Measurements from ENCODE around the gene TCTN1. TPM values are rescaled to one million over a fixed set of nuclear protein-coding genes. Genes with fewer than 3 reads are reported as not detected.

Gene TCTN1
- total RNA-seq, 1 experiment from 2014 or later = 11.1 TPM

DNA sequence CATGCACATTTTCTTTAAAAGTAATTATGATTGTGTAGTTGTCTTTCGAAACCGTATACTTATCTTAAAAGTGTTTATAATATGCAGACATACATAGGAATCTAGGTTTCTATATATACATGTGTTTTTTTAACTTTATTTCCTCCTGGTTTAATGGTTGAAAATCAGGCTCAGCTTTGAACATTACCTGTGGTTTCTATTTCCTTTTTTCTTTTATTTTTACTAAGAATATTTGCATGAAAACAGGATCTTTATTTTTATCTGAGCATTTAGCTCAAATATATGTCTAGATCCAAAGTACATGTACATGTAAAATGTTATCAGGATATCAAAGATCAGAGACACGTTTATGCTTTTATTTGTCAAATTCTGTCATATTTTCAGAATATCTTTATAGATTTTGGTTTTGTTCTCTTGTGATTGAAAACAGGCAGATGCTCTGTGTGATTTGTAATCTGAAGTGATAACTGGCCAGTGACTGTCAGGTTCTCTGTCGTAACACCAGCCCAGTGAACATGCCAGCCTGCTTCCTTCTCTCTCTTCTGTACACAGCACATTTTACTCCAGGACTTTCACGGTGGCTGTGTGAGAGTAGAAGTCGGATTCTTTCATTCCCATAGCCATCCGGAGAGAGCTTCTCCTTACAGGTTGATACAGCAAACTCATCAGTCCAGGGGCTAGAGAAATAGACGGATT lies 13.7 kb downstream of the TCTN1 start:
- no peaks in the 10 kb centered on the region for H3K79me1 ChIP-seq (ENCODE audit: insufficient read depth, low read depth, low read length, poor library complexity, severe bottlenecking)
- H3K4me3 Mint-ChIP-seq = no peak overlapping the region
- H2BK12ac ChIP-seq (ENCODE audit: insufficient read length, low read depth, low read length) = no peak overlapping the region
- no peaks in the 10 kb centered on the region for H3K27me3 ChIP-seq (ENCODE audit: insufficient read depth, low read length)
- no peaks in the 10 kb centered on the region for H3K9me3 ChIP-seq (ENCODE audit: control insufficient read depth, low read depth, low read length)
- H3K9ac ChIP-seq (ENCODE audit: extremely low read depth, insufficient read length, low read length) = no peak overlapping the region
- H2BK120ac ChIP-seq (ENCODE audit: low read depth, low read length, poor library complexity, severe bottlenecking) = no peak overlapping the region
- no peak overlapping the region for H3K56ac ChIP-seq (ENCODE audit: insufficient read length, low read depth, low read length)
- no peak overlapping the region for H3K4me2 ChIP-seq (ENCODE audit: insufficient read depth, insufficient read length, low read length)
- no peak overlapping the region for H3K14ac ChIP-seq (ENCODE audit: insufficient read depth, low read length)
- no peaks in the 10 kb centered on the region; the same call in 1 of the 2 replicates for H3K27me3 Mint-ChIP-seq (ENCODE audit: low read depth)
- H2BK15ac ChIP-seq (ENCODE audit: low read depth, low read length) = no peak overlapping the region
- no peak overlapping the region for H4K91ac ChIP-seq (ENCODE audit: insufficient read length, low read depth, low read length)
- TF ChIP-seq, protein P1, sequence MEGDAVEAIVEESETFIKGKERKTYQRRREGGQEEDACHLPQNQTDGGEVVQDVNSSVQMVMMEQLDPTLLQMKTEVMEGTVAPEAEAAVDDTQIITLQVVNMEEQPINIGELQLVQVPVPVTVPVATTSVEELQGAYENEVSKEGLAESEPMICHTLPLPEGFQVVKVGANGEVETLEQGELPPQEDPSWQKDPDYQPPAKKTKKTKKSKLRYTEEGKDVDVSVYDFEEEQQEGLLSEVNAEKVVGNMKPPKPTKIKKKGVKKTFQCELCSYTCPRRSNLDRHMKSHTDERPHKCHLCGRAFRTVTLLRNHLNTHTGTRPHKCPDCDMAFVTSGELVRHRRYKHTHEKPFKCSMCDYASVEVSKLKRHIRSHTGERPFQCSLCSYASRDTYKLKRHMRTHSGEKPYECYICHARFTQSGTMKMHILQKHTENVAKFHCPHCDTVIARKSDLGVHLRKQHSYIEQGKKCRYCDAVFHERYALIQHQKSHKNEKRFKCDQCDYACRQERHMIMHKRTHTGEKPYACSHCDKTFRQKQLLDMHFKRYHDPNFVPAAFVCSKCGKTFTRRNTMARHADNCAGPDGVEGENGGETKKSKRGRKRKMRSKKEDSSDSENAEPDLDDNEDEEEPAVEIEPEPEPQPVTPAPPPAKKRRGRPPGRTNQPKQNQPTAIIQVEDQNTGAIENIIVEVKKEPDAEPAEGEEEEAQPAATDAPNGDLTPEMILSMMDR (conservative IDR thresholded peaks at IDR 0.05) = no peak
- no peak overlapping the region for H2BK20ac ChIP-seq (ENCODE audit: low read depth, low read length, poor library complexity, severe bottlenecking)
- H3K27ac Mint-ChIP-seq = no peak overlapping the region
- no peaks in the 10 kb centered on the region for H3K4me1 Mint-ChIP-seq
- no peaks in the 10 kb centered on the region for H3K79me2 ChIP-seq (ENCODE audit: insufficient read depth, low read length)
- no CpG with 5 or more reads among the region's 8 CpGs for WGBS (ENCODE audit: extremely low coverage, insufficient read length, low lambda C conversion rate)
- no peaks in the 10 kb centered on the region for H3K23me2 ChIP-seq (ENCODE audit: insufficient read length, low read depth, low read length, poor library complexity, severe bottlenecking)
- H3K36me3 Mint-ChIP-seq (ENCODE audit: insufficient read depth in 1 of 3, low read depth in 3 of 3) = no peaks in the 10 kb centered on the region; a peak in 1 of 7 replicates
- H3K4me1 ChIP-seq (ENCODE audit: insufficient read depth, low read length) = no peaks in the 10 kb centered on the region
- H4K5ac ChIP-seq (ENCODE audit: insufficient read length, low read depth, low read length) = no peak overlapping the region
- no peak overlapping the region for H3K18ac ChIP-seq (ENCODE audit: insufficient read length, low read depth, low read length)
- no peak overlapping the region for H2AFZ ChIP-seq (ENCODE audit: low read length)
- H4K8ac ChIP-seq (replicated peaks; ENCODE audit: insufficient read length, low read depth, low read length) = no peak overlapping the region
- H4K20me1 ChIP-seq (ENCODE audit: control insufficient read depth, insufficient read depth, insufficient read length) = no peaks in the 10 kb centered on the region
- no peak for DNase-seq
- no peak overlapping the region for H2BK5ac ChIP-seq (ENCODE audit: insufficient read length, low read length)
- no peaks in the 10 kb centered on the region for H3K9me3 Mint-ChIP-seq
- no peak overlapping the region for H3K4ac ChIP-seq (ENCODE audit: low read depth, low read length)
- no peak overlapping the region for H3K27ac ChIP-seq (ENCODE audit: insufficient read length, low read depth, low read length)
- no peak overlapping the region for H2AK5ac ChIP-seq (ENCODE audit: insufficient read length, low read length)
- no peak overlapping the region for H3T11ph ChIP-seq (ENCODE audit: low read length)
- H3K23ac ChIP-seq (ENCODE audit: insufficient read length, low read depth, low read length) = no peak overlapping the region

Measured in H9 (cell line).